Hematopoietic multipotent progenitor cell treated with erythropoietin and hydrocortisone succinate and interleukin-3 and kit ligand, for 4 days (in vitro differentiated cells): ENCODE results near the gene ANO9.
"Not testable (repeated sequence)": the region's sequence is repeated elsewhere in the genome, so short reads cannot be mapped to it uniquely, and the experiment has no call there.

Experiments
- DNase-seq: peaks from one replicate; pipeline ENCODE4 v3.0.0-alpha.2; 2015

Gene ANO9

DNA sequence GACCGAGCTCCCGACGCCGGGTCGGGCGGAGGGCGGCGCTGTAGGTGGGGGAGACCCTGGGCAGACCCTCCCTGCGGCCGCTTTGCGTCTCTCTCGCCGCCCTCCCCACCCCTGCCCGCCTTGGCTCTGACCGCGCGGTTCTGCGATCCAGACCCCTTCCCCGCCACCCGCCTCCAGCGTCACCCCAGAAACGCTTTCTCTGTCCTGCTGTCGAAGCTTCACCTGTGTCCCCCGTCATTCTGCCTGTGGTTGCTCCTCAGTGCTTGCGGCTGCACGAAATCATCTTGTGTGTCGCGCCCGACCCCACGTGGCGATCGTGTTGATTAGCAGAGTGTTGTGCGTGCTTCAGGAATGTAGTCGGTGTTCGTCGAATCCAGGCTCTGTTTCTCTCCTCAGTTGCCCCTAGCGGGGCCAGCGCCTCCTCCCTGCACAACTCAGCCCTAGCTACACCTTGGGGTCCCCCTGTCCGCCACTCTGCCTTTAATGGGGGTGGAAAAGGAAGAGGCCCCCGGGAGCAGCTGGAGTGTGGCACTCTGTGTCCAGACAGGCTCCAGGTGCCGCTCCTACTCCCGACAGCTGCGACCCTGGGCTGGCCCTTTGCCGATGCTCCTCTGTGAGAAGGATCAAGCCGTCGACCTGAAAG, 9.1 kb upstream of the ANO9 start:
- peak; percentile 88 for DNase-seq

DNA sequence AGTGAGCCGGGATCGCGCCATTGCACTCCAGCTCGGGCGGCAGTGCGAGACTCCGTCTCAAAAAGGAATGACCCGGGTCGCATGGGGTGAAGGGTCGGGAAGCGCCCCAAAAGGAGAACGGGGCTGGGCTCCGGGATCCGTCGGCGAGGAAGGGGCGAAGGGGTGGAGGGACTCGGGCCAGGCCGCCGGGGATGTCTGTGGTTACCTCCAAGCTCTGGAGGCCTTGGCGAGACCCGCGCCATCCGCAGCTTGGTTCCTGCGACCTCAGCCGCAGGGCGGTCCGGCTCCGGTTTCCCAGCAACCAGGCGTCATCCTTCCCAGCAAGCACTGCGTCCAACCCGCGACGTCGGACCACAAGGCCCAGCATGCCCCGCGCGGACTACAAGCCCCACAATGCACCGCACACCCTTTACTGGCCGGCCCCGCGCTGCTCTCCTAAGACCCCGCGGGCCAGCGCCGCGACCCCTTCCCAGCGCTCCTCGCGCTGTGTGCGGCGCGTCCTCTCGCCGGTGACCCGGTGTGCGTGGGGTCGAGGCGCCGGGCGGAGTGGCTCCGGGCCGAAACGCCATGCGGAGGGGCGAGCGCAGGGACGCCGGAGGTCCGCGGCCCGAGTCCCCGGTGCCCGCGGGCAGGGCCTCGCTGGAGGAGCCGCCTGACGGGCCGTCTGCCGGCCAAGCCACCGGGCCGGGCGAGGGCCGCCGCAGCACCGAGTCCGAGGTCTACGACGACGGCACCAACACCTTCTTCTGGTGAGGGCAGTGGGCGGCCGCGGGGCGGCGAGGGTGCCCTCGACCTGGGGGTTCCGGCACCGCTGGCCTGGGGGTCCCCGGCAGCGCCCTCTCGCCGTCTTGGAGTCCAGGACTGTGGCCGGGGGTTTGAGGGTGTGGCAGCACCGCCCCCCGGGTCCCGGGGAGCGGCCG, 8.3 kb upstream of the ANO9 start, which contains the start of gene PTDSS2:
TSS of gene PTDSS2 (plus strand) at position 391 of the 920 bp plus-strand sequence. CDS start at position 568, 177 bp downstream.
- peak; percentile 99 for DNase-seq

DNA sequence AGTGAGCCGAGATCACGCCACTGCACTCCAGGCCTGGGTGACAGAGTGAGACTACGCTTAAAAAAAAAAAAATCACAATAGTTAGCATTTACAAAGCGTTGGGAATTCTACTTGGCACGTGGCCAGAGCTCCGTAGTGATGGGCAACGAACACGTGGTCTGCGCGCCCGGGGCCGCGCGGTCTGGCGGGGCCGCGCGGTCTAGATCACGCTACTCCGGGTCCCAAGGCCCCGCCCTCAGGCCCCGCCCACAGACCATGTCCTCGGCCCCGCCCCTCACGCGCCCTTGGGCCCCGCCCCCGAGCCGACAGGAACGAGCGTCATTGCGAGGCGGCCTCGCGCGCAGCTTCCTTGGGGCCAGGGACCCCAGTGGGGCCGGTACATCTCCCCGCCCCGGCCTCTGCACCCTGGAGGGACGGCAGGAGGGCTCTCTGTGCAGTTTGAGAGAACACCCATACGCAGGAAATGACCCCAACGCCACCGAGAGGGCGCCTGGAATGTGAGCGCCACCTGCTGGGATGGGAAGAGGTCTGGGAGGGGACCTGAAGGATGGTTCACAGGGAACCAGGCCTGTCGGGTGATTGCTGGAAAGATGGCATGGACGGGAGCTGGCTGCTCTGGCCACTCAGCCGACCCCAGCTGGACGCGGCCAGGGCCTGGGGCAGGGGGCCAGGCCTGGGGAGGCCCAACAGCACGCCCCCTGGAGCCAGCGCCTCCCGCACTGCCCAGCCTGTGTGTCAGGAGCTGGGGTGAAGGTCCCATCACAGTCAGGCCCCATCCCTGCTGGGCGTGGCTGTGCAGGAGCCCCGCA, 6.3 kb upstream of the ANO9 start:
- peak; percentile 97 for DNase-seq

GRCh38 chr11:446891-447290, 5.1 kb upstream of the ANO9 start:
- no peak for DNase-seq

- DNase-seq, result no peak
Observed at GRCh38 chr11:445765-446588, 4.2 kb upstream of the ANO9 start.

- DNase-seq, result peak; percentile 62
Observed at GRCh38 chr11:444396-445144, 2.8 kb upstream of the ANO9 start.

DNA sequence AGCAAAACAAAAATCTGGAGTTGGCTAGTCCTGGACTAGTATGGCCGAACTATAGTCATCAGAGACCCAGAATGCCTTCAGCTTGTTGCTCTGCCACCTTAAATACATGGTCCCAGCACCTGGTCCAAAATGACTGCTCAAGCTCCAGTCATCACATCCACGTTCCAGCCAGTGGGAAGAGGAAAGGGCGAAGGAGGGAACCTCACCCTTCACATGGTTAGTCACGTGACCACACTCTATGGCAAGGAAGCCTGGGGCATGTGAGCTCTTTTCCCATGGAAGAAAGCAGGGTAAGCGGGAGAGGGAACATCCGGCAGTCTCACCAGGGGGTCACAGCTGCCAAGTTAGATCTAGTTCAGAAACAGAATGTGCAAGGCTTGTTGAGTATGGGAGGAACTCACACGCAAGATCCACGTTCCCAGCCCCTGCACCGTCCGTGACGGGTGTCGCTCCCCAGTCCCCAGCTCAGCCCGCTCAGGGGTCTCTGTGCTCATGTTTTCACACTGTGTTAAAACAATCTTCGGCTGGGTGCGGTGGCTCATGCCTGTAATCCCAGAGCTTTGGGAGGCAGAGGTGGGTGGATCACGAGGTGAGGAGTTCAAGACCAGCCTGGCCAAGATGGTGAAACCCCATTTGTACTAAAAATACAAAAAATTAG, 1.9 kb upstream of the ANO9 start:
- DNase-seq, result no peak

GRCh38 chr11:442611-443081, 835 bp upstream of the ANO9 start:
- no peak for DNase-seq

DNA sequence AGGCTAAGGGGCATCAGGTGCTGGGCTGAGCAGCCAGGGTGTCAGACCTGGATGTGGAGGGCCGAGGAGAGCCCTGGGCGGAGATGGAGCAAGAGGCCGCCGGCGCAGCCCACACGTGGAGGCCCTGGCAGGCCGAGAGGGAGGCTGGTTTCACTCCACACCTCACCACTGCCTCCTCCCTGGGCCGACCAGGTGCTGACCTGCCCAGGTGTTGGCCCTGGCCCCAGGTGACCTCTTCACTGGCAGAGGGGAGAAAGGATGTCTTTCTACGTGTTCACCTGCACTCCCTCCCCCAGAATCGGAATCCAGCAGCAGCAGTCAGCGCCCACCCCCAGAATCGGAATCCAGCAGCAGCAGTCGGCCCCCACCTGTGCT, 781 bp downstream of the ANO9 start:
- DNase-seq, result no peak

DNA sequence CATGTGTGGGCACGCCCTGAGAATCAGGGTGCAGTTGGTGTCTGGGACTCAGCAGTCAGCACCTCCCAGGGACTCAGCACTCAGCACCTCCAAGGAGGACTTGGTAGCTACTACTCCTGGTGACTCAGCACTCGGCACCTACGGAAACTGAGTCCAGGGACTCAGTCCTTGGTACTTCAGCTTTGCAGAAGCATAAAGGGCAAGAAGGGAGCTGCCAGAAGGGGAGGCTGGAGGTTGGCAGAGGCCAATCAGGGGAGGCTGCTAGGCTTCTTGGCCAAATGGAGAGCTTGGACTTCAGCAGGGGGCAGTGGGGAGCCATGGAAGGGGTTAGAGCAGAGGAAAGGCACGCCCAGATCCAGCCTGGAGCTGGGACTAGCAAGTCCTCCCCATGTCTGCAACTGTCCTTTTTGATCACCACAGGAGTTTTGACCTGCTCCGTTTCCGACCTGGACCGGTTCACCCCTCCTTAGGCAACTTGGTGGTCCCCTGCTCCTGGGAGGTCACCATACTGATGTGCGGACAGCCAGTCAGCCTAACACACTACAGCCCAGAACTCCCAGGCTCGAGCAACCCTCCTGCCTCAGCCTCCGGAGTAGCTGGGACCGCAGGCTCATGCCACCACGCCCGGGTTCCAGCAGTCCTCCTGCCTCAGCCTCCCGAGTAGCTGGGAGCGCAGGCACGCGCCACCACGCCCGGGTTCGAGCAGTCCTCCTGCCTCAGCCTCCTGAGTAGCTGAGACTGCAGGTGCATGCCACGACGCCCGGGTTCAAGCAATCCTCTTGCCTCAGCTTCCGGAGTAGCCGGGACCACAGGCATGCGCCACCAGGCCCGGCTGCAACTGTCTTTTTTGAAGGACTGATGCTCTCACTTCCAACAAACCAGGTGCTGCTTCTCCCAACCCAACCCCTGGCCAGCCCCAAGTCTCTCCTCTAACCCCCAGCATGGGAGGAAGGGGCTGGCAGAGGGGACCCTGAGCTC, 1.5 kb downstream of the ANO9 start:
- DNase-seq, result peak; percentile 40

- no peak for DNase-seq
Observed at GRCh38 chr11:439315-440064, 2.3 kb downstream of the ANO9 start.

GRCh38 chr11:438101-438844, 3.5 kb downstream of the ANO9 start:
- no peak for DNase-seq

DNA sequence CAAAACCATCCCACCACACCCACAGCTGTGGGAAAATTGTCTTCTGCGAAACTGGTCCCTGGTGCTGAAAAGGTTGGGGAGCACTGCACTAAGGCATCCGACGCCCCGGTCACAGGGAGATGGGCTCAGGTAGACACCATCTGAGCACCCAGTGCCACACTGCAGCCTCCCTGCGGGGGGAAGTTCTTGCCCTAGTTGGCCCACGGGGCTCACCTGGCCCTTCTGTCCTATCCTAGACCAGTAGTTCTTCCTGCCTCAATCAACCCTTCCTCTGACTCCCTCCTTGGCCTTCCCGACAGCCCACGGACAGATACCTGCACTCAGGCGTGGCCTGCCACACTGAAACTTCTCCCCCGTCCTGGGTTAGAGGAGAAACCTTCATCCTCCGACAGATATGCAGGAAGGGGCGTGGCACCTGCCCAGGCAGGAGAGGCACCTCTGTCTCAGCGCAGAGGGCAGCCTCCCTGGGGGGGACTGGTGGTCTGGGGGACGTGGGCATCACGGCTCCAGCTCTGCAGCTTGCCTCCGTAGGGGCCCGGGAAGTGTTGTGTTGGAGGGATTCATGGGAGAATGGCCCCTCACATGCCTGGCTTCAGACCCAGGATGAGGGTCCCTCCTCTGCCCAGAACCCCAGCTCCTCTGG, 4.5 kb downstream of the ANO9 start:
- no peak for DNase-seq

DNA sequence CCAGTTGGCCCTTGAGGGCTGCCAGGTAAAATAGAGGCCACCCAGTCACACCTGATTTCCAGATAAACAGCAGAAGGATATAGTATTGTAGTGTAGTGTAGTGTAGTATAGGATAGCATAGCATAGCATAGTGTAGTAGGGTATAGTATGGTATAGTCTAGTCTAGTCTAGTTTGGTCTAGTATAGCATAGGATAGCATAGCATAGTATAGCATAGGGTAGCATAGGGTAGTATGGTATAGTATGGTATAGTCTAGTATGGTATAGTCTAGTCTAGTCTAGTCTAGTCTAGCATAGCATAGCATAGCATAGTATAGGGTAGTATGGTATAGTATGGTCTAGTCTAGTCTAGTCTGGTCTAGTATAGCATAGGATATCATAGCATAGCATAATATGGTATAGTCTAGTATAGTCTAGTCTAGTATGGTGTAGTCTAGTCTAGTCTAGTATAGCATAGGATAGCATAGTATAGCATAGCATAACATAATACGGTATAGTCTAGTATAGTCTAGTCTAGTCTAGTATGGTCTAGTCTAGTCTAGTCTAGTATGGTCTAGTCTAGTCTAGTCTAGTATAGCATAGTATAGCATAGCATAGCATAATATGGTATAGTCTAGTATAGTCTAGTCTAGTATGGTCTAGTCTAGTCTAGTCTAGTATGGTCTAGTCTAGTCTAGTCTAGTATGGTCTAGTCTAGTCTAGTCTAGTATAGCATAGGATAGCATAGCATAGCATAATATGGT, 6.6 kb downstream of the ANO9 start:
- not testable (repeated sequence) for DNase-seq

DNA sequence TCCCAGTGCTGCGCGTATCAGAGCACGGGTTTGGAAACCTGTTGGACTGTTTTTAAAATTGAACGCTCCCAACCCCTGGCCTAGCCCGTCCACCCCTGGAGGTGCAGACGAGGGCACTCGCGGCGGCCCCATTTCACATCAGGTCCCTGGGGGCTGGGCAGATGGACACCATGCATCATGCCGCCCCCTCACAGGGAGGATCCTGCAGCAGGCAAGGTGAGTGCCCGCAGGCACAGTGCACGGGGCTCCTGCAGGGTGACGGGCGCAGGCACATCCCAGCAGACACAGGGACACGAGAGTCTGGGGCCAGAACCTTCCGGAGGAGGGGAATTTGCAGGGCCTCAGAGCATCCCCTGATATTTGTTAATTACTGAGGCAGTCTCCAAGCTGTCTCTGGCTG, 7.3 kb downstream of the ANO9 start:
- DNase-seq, result no peak

DNA sequence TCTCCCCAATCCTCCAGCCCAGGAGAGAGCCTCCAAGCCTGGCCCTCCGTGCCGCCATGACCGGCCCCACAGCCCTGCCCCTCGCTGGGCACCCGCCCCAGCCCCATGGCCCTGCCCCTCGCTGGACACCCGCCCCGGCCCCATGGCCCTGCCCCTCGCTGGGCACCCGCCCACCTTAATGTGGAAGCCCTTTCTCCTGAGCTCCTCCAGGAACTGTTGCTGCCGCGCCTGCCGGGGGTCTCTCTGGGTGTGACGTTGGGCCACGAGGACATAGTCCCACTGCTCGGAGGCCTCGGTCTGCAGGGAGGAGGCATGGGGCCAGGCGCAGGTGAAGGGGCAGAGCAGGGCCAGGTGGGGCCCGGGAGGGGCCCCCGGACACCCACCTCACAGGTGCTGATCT, 8.2 kb downstream of the ANO9 start:
- no peak for DNase-seq

- DNase-seq, result no peak
Observed at GRCh38 chr11:433111-433510, 8.7 kb downstream of the ANO9 start.
